ENCODE results near the gene PLXDC2. TPM values are rescaled to one million over a fixed set of nuclear protein-coding genes. Genes with fewer than 3 reads are reported as not detected.
A peak's percentile ranks its signal among the peaks of the same experiment; 100 is the strongest.

PLXDC2 gene
- total RNA-seq, 1 donor from 2014 or later: 94.1 TPM

- intact Hi-C loops (cut with DNase I): no loop called here
- Histone ChIP-seq H3K27me3 (no peaks in the 10 kb centered on the region), H3K9me3 (no peaks in the 10 kb centered on the region), H3K27ac (peak overlapping the region; percentile 71 to 77), H3K4me1 (peaks cover 4 to 28% of the 10 kb centered on the region in 2 donors), H3K36me3 (no peaks in the 10 kb centered on the region), H3K4me3 (no peak overlapping the region)
- TF ChIP-seq, protein P1, sequence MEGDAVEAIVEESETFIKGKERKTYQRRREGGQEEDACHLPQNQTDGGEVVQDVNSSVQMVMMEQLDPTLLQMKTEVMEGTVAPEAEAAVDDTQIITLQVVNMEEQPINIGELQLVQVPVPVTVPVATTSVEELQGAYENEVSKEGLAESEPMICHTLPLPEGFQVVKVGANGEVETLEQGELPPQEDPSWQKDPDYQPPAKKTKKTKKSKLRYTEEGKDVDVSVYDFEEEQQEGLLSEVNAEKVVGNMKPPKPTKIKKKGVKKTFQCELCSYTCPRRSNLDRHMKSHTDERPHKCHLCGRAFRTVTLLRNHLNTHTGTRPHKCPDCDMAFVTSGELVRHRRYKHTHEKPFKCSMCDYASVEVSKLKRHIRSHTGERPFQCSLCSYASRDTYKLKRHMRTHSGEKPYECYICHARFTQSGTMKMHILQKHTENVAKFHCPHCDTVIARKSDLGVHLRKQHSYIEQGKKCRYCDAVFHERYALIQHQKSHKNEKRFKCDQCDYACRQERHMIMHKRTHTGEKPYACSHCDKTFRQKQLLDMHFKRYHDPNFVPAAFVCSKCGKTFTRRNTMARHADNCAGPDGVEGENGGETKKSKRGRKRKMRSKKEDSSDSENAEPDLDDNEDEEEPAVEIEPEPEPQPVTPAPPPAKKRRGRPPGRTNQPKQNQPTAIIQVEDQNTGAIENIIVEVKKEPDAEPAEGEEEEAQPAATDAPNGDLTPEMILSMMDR (IDR thresholded peaks at IDR 0.05): no peak
- no peak for DNase-seq (ENCODE audit: low spot score in 2 of 2)
These were observed 130.6 kb downstream of the PLXDC2 start for GRCh38 chr10:19946791-19947190.

GRCh38 chr10:19947215-19947614 lies 131.0 kb downstream of the PLXDC2 start:
- Histone ChIP-seq H3K4me3 (no peak overlapping the region), H3K4me1 (peaks cover 4 to 28% of the 10 kb centered on the region in 2 donors), H3K36me3 (no peaks in the 10 kb centered on the region), H3K9me3 (no peaks in the 10 kb centered on the region), H3K27ac (peak overlapping the region; percentile 71 to 77), H3K27me3 (no peaks in the 10 kb centered on the region)
- TF ChIP-seq, protein P1 (IDR thresholded peaks at IDR 0.05): no peak
- no peak for DNase-seq (ENCODE audit: low spot score in 2 of 2)
- intact Hi-C loops (cut with DNase I): no loop called here

DNA sequence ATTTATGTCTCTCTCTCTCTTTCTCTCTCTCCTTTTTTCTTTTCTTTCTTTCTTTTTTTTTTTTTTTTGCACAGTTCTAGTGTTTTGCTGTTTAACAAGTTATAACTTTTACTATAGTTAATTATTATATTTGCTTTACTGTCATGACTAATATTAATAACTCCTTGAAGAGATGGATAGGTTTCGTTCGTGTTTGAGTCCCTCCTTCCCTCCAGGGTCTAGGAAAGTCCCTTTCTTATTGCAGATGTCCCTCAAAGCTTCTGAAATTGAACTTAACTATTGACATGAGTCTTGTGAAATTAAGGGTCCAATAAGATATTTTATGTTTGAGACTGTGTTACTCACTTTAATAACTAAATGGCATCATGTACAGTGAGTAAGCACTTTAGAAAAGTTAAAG lies 131.4 kb downstream of the PLXDC2 start:
- Histone ChIP-seq H3K4me1 (peaks cover 4 to 26% of the 10 kb centered on the region in 2 donors), H3K27me3 (no peaks in the 10 kb centered on the region), H3K9me3 (no peaks in the 10 kb centered on the region), H3K36me3 (no peaks in the 10 kb centered on the region), H3K4me3 (no peak overlapping the region), H3K27ac (peak overlapping the region; percentile 71 to 77)
- DNase-seq (ENCODE audit: low spot score in 2 of 2): no peak
- TF ChIP-seq, protein P1 (IDR thresholded peaks at IDR 0.05): no peak
- intact Hi-C loops (cut with DNase I): no loop called here

GRCh38 chr10:19952224-19953010 lies 136.2 kb downstream of the PLXDC2 start:
- intact Hi-C loops (cut with DNase I): no loop called here
- TF ChIP-seq, protein P1 (IDR thresholded peaks at IDR 0.05): no peak
- Histone ChIP-seq H3K9me3 (no peaks in the 10 kb centered on the region), H3K4me1 (peaks cover 0 to 15% of the 10 kb centered on the region in 2 donors), H3K4me3 (no peak overlapping the region), H3K27me3 (no peaks in the 10 kb centered on the region), H3K27ac (peak overlapping the region; percentile 1 to 44), H3K36me3 (no peaks in the 10 kb centered on the region)
- DNase-seq (ENCODE audit: low spot score in 2 of 2): no peak

GRCh38 chr10:19954601-19955000 lies 138.4 kb downstream of the PLXDC2 start:
- no peak overlapping the region for H3K27ac ChIP-seq
- no peak overlapping the region for H3K4me3 ChIP-seq
- H3K27me3 ChIP-seq: no peaks in the 10 kb centered on the region
- intact Hi-C loops (cut with DNase I): no loop called here
- no peak for DNase-seq (ENCODE audit: low spot score in 2 of 2)
- no peaks in the 10 kb centered on the region for H3K36me3 ChIP-seq
- TF ChIP-seq, protein P1 (IDR thresholded peaks at IDR 0.05): no peak
- peaks cover 0 to 21% of the 10 kb centered on the region in 2 donors for H3K4me1 ChIP-seq
- H3K9me3 ChIP-seq: no peaks in the 10 kb centered on the region
